ENCODE results near the gene DSCAM. TPM values are rescaled to one million over a fixed set of nuclear protein-coding genes. Genes with fewer than 3 reads are reported as not detected.

Gene DSCAM
- total RNA-seq, 4 donors from 2014 or later: 0.19 TPM; not detected in 3

- no peak for DNase-seq
- H3K27ac ChIP-seq: no peak overlapping the region
- TF ChIP-seq POLR2A (IDR thresholded peaks at IDR 0.05): no peak
- H3K9me3 ChIP-seq: no peaks in the 10 kb centered on the region
- H3K36me3 ChIP-seq: no peaks in the 10 kb centered on the region
- no peaks in the 10 kb centered on the region for H3K27me3 ChIP-seq
- H3K4me3 ChIP-seq: no peak overlapping the region
- no peaks in the 10 kb centered on the region for H3K4me1 ChIP-seq
Measured at GRCh38 chr21:39971956-39972355, 875.0 kb downstream of the DSCAM start.

GRCh38 chr21:39969691-39970364, 877.1 kb downstream of the DSCAM start:
- no peak for DNase-seq
- no peak for TF ChIP-seq POLR2A (IDR thresholded peaks at IDR 0.05)
- no peak for TF ChIP-seq CTCF (IDR thresholded peaks at IDR 0.05)
- Histone ChIP-seq H3K4me3 (no peak overlapping the region), H3K27ac (no peak overlapping the region), H3K27me3 (no peaks in the 10 kb centered on the region), H3K9me3 (no peaks in the 10 kb centered on the region), H3K36me3 (no peaks in the 10 kb centered on the region), H3K4me1 (no peaks in the 10 kb centered on the region)

- H3K27ac ChIP-seq: no peak overlapping the region
- no peak for DNase-seq
- H3K4me1 ChIP-seq: no peaks in the 10 kb centered on the region
- H3K9me3 ChIP-seq: no peaks in the 10 kb centered on the region
- TF ChIP-seq CTCF (IDR thresholded peaks at IDR 0.05) (no peak), POLR2A (IDR thresholded peaks at IDR 0.05) (no peak)
- no peaks in the 10 kb centered on the region for H3K27me3 ChIP-seq
- no peak overlapping the region for H3K4me3 ChIP-seq
- H3K36me3 ChIP-seq: no peaks in the 10 kb centered on the region
Measured at GRCh38 chr21:39968010-39968409, 878.9 kb downstream of the DSCAM start.

GRCh38 chr21:39966786-39967185, 880.2 kb downstream of the DSCAM start:
- no peak for TF ChIP-seq POLR2A (IDR thresholded peaks at IDR 0.05)
- no peaks in the 10 kb centered on the region for H3K9me3 ChIP-seq
- DNase-seq: no peak
- no peak overlapping the region for H3K4me3 ChIP-seq
- H3K27me3 ChIP-seq: no peaks in the 10 kb centered on the region
- H3K4me1 ChIP-seq: no peaks in the 10 kb centered on the region
- H3K27ac ChIP-seq: no peak overlapping the region
- no peaks in the 10 kb centered on the region for H3K36me3 ChIP-seq

GRCh38 chr21:39965026-39965425, 881.9 kb downstream of the DSCAM start:
- DNase-seq: no peak

GRCh38 chr21:39961251-39961650, 885.7 kb downstream of the DSCAM start:
- no peaks in the 10 kb centered on the region for H3K4me1 ChIP-seq
- no peaks in the 10 kb centered on the region for H3K27me3 ChIP-seq
- H3K4me3 ChIP-seq: no peak overlapping the region
- no peaks in the 10 kb centered on the region for H3K36me3 ChIP-seq
- no peak overlapping the region for H3K27ac ChIP-seq
- H3K9me3 ChIP-seq: no peaks in the 10 kb centered on the region
- TF ChIP-seq POLR2A (IDR thresholded peaks at IDR 0.05) (no peak), CTCF (IDR thresholded peaks at IDR 0.05) (no peak)
- no peak for DNase-seq

More at GRCh38 chr21:39965026-39965425, 881.9 kb downstream of the DSCAM start:
- no peaks in the 10 kb centered on the region for H3K27me3 ChIP-seq
- no peak overlapping the region for H3K27ac ChIP-seq
- H3K9me3 ChIP-seq: no peaks in the 10 kb centered on the region
- TF ChIP-seq POLR2A (IDR thresholded peaks at IDR 0.05): no peak
- TF ChIP-seq CTCF (IDR thresholded peaks at IDR 0.05): no peak
- H3K4me3 ChIP-seq: no peak overlapping the region
- H3K4me1 ChIP-seq: no peaks in the 10 kb centered on the region
- H3K36me3 ChIP-seq: no peaks in the 10 kb centered on the region

Small RNAs within 50 kb of the gene (small RNA-seq; reads per million reads assigned to genes)
- gene MIR4760 (0 reads per million in 2 donors), gene RF00432 (0 reads per million in 2 donors)

Measured in Peyer's patch (tissue), 4 donors.